ENCODE data around the gene ACTL10.
A peak's percentile ranks its signal among the peaks of the same experiment; 100 is the strongest.

The ACTL10 gene

DNA sequence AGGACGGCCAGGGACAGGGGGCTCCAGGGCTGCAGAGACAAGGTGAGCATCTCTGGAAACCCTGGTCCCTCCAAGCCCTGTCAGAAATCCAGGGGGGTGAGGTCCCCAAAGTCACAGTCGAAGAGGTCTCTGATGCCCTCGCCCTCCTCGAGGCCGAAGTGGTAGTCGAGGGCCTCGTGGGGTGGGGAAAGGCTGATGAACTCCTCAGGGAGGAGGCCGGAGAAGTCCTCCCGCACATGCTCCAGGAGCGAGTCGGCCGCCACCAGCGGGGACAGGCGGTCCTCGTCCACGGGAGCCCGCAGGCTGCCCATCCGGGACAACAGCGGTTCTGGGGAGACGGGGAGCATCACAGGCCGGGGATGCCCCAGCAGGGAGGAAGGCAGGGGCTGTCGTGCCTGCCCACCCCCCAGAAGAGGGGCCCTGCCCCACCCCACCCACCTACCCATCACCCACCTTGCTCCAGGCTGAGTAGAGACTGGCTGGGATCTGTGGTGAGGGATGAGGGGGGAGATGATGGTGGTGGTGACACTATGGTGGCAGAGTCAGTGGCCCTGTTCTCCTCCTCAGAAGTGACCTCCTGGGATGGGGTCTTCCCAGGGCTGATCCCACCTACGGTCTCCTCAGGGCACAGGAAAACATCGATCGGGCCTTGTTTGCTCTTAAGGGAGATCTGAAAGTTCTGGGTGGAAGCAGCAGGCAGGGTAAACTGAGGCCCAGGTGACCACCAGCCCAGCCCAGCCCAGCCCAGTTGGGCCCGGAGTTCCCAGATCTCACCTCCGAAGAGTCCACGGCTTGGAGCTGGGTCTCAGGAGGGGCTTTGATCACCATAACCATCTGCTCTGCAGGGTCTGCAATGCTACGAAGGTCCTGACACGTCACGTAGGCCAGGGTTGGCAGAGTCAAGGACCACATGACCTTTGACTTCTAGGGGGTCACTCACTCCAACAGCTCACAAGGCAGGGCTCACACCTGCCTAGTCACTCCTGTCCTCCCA lies 10.2 kb downstream of the ACTL10 start:
- no peak for DNase-seq (ENCODE audit: low read depth in 2 of 3, low spot score in 1 of 3)

DNA sequence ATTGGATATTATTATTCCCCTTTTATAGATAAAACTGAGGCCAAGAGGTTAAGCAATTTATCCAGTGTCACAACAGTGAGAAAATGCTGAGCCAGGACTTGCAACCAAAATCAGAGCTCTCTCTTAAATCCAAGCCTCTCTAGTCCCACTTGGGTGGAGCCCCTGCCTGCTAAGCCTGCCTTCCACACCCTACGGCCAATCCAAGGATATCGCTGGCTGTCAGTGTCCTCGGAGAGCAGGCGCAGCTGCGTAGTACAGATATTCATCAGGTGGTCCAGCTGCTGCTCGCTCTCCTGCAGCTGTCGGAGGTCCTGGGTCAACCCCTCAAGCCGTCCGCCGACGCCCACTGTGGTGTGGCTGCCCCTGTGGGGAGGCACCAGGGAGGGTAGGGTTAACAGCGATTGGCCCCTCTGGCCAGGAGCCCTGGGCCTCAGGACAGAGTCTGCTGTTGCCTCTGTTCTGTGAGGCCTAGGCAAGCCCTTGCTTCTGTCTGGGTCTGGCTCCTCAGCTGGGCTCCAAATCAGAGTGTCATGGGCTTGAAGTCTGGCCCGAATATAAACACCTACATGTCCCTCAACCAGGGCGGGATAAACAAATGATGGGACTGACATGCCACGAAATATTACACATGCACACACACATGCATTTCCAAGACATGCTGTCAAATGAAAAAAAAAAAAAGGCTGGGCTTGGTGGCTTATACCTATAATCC lies 11.4 kb downstream of the ACTL10 start:
- no peak for DNase-seq (ENCODE audit: low read depth in 2 of 3, low spot score in 1 of 3)

DNA sequence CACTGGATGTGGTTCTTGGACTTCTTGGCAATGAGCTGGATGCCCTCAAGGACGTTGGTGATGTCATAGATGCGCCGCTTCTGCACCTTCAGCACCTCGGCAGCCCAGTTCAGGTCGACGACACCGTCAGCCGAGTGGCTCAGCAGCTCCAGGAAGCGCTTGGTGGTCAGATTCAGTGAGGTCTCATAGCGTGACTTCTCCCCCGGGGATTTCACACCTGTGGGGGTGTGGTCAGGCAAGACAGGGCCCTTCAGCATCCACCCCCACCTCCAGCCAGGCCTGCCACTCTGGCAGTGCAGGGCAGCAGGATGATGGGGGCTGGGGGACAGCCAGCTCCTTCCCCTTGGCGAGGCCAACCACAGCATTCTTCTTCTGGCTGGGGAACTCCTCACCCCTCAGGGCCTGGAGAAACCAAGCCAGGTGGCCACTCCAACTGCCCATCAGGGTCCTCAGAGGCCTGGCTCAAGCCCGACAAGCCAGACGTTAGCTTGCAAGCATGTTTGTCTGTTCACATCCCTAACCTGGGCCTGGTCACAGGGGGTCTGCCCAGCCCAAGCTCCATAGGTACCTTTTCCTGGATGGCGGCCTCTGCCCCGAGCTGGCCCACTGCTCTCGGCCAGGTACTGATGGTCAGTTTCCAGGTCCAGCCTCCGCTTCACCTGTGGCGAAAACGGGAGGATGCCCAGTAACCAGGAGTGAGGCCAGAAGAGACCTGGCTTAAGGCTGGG lies 13.2 kb downstream of the ACTL10 start:
- no peak for DNase-seq (ENCODE audit: low read depth in 2 of 3, low spot score in 1 of 3)

DNA sequence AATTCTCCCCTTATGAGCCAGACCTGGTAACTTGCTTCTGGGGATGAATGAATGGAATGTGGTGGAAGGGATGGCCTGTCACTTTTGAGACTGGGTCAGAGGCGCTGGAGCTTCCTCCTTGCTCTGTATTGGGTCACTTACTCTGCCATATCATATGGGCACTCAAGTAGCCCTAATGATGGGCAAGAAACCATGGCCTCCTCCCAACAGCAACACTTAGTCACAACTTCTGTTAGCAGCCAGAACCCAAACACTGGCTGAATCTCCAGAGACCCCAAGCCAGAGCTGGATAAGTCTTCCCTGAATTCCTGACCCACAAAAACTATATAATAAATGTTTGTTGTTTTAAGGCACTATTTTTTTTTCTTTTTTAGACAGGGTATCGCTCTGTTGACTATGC lies 13.9 kb downstream of the ACTL10 start:
- DNase-seq (ENCODE audit: low read depth in 2 of 3, low spot score in 1 of 3): no peak

DNA sequence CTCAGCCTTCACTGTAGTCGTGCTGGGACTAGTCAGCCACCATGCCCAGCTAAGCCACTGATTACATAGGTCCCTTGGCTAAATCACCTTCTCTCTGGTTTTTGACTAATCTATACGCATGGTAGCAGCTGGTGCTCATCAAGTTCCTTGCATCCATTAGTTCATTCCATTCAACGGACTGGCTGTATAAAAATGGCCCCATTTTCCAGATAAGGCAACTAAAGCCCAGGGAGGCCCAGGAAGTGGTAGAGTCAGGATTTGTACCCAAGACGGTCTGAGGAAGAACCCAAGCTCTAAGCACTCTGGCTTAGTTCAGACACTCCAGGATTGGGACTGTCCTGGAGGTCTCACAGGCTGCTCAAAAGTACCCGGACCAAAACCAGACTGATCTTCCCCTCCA lies 14.5 kb downstream of the ACTL10 start:
- no peak for DNase-seq (ENCODE audit: low read depth in 2 of 3, low spot score in 1 of 3)

DNA sequence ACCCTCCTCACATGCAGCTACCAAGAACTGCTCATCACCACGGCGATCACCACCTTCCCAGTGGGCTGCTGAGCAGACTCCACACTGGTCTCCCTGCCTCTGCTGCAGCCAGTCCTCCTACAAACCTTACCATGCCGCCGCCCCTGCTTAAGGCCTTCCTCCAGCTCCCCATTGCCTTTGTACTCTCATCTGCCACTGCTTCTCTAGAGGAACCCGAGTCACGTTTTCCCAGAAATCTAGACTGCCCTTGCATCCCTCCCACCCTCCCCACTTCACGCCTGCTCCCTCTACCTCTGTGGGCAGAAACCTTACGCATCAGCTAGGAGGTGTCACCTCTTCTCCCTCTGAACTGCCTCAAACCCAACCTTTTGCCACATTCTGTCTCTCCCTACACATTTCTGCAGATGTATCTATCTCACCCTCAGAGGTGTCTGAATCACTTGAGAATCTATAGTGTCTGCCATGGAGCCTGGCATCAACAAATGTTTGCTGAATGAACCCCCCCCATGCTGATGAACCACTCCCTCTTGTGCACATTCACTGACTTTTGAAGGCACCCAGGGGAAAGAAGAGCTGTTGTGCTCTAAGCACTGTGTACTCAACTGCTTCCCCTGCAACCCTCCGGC lies 15.1 kb downstream of the ACTL10 start:
- DNase-seq (ENCODE audit: low read depth in 2 of 3, low spot score in 1 of 3): no peak

DNA sequence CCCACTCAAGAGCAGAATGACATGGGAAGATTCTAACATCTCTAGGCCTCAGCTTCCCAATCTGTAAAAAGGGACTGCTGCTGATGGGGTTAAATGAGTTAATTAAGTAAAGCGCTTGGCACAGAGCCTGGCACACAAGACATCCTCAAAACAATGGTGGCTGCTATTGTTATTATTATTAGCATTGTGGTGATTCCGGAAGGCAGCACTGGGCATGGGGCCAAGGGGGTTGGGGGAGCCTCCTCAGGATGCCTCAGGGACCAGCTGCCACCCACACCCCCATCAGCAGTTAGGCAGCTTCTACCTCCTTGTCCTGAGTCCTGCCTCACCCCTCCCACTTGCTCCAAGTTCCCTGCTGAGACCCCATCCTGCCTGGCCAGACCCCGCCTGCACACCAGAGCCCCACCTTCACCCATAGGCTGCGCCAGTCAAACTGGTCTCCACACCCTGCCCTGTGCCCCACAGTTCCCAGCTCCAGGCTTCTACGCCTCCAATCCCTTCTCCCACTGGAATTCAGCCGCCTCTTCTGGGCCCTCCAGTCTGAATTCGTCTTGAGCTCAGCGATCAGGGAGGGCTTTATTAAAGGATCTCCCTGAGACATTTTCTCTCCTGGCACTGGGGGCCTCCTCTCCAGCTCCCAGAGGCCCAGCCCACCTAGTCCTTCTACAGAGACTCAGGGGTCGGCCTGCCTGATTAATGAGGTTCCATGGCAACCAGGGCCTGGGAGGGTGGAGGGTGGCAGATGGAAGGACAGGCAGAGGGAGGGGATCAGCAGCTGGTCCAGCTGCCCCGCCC lies 18.0 kb downstream of the ACTL10 start:
- DNase-seq (ENCODE audit: low read depth in 2 of 3, low spot score in 1 of 3): no peak

DNA sequence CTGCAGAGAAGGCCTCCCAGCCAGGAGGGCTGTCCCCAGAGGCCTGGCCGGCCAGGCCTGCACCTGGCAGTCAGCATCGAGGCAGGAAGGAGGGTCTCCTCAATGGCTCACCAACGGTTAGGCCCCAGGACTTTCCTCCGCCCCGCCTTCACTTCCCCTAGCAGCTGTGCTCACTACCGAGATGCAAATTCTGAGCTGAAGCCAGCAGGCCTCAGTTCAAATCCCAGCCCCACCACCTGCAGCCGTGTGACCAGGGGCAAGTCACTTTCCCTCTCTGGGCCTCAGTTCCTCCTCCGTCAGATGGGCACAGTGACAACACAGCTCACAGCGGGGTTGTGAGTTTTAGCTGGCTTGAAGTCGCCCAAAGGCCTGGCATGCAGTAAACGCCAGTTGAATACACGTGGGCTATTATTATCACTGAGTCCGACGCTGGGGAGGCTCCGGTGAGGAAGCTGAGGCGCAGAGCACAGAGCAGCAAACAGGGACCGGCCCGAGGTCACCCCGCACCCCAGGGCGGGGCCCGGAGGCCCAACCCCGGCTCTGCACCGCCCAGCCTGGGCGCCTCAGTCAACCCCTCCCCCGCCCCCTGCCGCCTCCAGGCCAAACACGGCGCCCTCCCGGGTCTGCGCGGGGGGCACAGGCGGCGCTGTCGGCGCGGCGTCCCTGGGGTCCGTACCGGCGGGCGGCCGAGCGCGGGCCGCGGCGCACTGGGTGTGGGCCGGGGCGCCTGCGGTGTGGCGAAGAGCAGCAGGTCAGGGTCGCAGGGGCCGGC lies 18.8 kb downstream of the ACTL10 start:
- DNase-seq (ENCODE audit: low read depth in 2 of 3, low spot score in 1 of 3): peak in 2 of 3 donors; percentile 56 to 64

DNA sequence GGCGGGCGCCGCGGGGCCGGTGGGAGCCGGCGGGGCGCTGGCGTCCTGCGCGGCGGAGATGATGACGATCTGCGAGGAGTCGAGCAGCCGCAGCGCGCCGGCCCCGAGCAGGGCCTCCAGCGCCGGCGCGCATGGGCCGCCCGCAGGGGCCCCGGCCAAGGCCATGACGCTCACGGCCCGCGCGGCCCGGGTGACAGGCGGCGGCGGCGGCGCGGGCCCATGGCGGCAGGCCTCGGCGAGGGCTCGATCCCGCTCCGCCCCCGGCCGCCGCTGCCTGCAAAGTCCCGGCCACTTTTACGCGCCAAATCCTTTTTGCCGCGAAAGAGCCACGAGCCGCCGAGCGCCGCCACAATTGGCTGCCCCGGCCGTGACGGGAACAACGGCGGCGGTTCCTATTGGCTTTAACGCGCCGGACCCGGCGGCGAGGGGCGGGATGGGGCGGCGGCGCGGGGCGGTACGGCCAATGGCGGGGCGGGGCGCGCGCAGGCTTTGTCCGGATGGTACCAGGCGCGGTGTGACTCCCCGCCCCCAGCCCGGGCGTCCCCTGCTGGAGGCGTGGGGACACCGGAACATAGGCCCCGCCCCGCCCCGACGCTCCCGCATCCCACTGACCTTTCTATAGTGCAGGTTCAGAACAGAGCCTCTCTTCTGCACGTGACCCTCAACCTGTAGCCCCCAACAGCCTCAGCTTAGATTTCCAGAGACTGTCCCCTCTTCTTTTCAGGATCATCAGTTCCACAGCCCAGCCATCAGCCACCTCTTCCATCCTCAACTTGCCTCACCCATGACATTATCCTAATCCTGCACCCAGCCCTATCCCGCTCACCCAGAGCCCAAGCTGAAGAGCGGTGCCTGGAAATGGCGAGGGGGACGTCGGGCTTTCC lies 19.6 kb downstream of the ACTL10 start, which contains the start of gene E2F1:
Gene E2F1, minus strand, starts transcription at position 286 of the 884 bp plus-strand sequence. Its CDS starts 121 bp downstream, at position 165.
- DNase-seq (ENCODE audit: low read depth in 2 of 3, low spot score in 1 of 3): peak; percentile 91 to 96 (median 95)

DNA sequence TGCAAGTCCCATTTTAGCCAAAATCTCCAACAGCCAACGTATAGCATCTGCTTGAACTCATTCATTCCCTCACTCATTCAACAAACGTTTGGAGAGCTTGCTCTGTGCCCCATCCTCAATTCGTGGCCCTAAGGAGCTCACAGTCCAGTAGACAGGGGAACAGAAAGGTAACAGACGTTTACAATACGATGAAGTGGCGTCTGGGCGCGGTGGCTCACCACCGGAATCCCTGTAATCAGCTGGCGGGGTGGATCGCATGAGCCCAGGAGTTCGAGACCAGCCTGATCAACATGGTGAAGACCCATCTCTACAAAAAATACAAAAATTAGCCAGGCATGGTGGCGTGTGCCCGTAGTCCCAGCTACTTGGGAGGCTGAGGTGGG lies 20.2 kb downstream of the ACTL10 start:
- DNase-seq (ENCODE audit: low read depth in 2 of 3, low spot score in 1 of 3): no peak

DNA sequence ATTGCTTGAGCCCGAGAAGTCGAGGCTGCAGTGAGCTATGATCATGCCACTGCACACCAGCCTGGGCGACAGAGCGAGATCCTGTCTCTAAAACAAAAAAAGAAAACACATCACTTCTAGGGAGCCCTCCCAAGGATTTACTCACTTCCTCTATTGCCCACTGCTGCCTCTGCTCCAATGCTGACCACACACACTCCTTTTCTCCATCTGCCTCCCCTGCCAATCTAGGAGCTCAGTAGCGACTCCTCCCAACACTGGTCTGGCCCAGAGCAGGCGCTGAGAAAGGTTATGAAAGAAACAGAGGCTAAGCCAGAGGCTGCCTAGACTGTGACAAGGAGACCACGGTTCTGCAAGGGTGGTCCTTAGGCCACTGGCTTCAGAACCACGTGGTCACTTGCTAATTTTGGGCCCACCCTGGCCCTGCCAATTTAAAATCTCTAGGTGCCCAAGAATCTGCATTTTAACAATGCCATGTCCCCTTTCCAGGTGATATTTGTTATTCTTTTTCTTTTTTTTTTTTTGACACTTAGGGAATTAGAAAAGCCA lies 20.7 kb downstream of the ACTL10 start:
- DNase-seq (ENCODE audit: low read depth in 2 of 3, low spot score in 1 of 3): no peak

DNA sequence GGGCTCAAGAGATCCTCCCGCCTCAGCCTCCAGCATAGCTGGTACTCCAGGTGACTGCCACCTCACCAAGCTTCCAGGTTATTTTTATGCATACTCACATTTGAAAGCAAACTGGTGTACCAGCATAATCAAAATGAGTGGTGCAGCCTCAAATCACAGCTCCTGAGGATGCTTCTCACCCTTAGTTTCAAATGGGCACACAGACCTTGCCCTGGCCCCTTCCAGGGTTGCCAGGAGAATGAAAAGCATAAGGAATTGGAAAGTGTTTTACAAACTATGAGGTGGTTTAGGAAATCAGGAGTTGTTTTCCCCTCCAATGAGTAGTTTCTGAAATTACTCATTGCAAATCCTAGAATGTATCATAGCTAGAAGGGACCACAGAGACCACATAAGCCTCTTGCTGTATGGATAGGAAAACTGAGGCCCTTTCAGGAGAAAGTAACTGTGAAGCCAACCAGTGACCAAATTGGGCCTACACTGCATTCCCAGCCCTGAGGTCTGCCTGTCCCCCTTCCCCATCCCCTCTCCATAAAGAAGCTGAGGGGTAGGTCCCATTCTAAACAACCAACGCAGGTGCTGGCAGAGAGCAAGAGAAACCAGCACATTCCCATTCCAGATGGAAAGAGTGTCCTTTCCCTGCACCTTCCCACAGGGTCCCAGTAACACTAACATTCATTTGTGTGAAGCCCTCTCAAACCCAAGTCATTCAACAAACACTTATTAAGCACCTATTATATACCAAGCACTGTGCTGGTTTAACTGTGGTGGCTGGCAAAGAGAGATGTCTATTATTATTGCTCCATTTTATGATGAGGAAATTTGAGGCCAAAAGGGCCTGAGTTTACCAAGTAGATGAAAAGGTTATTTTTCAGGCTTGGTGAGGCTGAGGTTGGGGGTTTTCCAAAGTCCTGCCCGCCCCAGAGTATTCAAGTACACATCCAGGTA lies 21.5 kb downstream of the ACTL10 start:
- no peak for DNase-seq (ENCODE audit: low read depth in 2 of 3, low spot score in 1 of 3)

DNA sequence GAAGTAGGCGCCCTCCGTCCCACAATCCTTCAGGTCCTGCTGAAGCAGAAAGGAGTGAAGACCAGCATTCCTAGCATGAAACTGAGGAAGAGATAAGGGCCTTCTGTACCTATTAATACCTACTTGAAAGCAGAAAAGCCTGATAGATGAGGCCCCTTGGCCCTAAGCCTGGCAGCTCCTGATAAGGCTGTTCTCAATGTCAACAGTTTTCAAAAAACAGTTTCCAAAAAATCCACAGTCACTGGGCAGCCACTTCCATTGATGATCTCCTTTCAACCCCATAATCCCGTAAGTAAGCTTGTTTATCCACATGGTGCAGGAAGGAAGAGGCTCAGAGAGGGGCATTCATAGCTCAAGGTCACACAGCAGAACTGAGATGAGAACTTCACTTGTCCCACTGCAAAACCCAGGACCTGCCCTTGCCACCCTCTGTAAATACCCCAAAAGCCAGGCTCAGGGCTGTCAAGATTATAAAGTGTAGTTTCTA lies 22.2 kb downstream of the ACTL10 start:
- no peak for DNase-seq (ENCODE audit: low read depth in 2 of 3, low spot score in 1 of 3)

DNA sequence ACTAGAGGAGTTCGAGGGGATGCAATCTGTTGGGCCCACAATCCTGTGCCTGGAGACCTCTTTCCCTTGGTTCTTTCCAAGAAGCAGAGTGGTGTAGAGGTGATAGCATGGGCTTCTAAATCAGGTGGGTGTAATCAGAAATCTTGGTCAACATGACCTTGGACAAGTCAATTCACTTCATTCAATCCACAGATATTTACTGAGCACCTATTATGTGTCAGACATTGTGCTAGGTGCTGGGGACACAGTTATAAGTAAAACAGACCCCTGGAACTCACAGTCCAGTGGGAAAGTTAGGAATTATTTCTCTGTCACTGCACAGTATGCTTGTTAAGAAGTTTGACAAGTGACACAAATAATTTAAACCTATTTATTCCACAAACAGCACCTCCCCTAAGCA lies 22.8 kb downstream of the ACTL10 start:
- no peak for DNase-seq (ENCODE audit: low read depth in 2 of 3, low spot score in 1 of 3)

DNA sequence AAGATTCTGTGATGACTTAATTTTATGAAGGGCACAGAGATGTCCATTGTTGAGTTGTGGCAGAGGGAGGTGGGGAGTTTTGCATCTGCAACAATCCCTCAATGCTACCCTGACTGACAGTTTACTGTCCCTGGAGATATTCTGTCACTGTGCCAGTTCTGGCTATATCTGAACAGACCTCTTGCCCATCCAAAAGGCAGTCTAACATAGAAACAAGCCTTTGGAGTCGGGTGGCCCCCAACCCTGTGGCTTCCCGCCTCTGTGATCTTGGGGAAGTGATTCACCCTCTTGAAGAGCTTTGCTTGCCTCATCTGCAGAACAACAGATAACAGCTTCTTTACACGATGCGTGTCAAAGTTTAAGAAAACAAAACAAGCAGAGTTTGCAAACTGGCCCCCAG lies 23.2 kb downstream of the ACTL10 start:
- no peak for DNase-seq (ENCODE audit: low read depth in 2 of 3, low spot score in 1 of 3)

DNA sequence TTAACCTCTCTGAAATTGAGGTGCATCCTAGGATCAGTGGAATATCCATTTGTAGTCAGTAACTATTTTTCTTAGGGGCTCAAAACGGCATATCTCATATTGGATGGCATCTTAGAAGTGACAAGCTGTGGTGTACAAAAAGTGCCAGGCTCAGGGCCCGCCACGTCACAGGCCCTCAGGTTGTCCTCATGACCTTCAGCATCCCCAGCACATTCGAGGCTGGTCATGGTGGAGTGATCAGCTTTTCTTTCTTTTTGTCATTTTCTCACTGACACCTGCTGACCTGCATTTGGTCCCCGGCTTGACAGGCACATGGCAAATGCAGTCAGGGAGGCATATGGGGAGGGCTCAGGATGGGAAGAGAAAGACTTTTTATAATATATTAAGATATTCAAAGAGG lies 26.5 kb downstream of the ACTL10 start:
- DNase-seq (ENCODE audit: low read depth in 2 of 3, low spot score in 1 of 3): no peak
